HG02763 (cell line): Measurements from ENCODE around the gene LHPP.
"Not testable (repeated sequence)": the region's sequence is repeated elsewhere in the genome, so short reads cannot be mapped to it uniquely, and the experiment has no call there.

Experiments
- ATAC-seq: cut with Tn5 transposase; IDR thresholded peaks from one replicate; pipeline ENCODE4 v1.9.1; 2021; ENCODE audit warnings: mild to moderate bottlenecking, moderate library complexity; ENCODE audit not compliant: unreplicated experiment

The LHPP gene

GRCh38 chr10:124533266-124533665 lies 71.6 kb downstream of the LHPP start:
- ATAC-seq, result no peak

- ATAC-seq, result no peak
Measured at GRCh38 chr10:124534231-124534798, 72.7 kb downstream of the LHPP start.

DNA sequence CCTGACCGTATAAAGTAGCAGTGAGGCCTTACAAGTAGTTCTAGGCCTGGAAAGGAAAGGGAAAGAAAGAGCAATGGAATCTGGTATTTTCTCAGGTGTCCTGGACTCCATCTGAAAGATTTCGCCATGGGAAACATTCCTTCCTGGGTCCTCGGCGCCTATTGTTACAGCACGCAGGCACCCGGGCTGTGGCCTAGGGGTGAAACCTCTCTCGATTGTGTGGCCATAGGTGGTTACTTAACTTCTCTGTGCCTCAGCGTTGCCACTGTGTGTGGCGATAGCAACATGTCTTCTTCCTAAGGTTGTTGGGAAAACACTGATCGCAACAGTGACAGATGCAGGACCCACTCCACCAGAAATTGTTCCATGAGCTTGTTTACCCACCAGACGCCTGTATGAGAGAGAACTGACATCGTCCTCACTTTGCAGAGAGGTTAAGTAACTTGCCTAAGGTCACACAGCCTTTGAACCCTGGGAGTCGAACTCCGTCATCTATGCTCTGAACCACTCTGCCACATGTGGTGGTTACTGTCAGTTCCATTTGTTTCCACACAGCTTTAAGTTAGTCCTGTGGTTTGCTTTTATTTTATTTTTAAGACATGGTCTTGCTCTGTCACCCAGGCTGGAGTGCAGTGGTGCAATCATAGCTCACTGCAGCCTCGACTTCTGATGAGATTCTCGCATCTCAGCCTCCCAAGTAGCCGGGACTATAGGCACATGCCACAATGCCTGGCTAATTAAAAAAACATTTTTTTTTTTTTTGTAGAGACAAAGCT lies 73.4 kb downstream of the LHPP start:
- no peak for ATAC-seq

DNA sequence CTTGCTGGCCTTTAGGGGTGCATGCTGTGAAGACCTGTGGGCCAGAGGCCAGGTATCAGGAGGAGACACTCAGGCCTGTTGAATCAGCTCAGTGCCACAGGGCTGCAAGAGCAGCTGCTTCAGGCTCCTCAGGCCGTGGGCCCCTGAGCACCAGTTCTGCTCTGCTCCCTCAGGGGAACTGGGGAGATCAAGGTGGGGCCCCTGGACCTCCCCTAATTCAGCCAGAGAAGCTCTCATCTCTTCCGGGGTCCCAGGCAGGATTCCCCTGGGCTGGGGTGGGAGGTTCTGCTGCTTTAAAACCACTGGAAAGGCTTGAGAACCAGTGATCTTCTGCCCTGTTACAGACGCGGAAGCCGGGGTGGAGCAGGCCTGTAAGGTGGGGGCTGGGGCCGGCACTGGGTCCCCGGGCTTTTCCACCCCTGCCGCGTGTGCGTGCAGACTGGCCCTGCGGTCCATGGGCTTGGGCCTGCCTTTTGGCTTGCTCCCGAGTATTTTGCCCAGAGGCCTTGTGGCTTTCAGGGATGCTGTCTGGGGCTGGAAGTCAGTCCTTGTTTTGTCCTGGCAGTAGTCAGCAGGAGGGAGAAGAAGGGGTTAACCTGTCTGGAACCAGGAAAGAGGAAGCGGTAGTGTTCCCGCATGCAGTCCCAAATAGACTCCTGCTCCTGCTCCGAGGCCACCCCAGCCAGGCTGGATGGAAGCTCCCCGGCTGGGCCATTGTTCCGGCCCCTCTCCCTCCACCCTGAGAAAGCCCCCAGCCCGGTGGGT lies 74.3 kb downstream of the LHPP start:
- no peak for ATAC-seq

DNA sequence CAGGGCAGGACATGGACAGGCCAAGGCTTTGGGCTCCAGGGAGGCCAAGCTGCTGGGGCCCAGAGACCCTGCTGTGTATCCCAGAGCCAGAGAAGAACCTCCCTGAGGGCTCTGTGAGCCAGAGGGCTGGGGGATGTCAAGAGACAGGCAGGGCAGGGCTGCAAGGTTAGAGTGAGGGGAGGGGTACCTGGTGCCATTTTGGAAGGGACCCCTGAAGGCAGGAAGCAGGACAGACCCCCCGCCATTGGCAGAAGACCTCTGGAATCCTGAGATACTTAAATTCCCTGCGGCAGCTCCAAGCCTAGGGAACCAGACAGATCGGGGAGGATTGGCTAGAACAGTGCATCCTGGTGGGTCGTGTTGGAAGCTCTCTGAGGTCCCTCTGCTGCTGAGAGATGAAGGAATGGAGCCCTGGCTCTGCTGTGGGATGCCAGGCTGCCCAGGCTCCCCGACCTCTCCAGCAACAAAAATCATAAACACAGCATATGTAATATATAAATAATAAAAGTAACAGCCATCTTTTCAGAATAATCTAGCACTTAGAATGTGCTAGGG lies 75.0 kb downstream of the LHPP start:
- ATAC-seq, result no peak

DNA sequence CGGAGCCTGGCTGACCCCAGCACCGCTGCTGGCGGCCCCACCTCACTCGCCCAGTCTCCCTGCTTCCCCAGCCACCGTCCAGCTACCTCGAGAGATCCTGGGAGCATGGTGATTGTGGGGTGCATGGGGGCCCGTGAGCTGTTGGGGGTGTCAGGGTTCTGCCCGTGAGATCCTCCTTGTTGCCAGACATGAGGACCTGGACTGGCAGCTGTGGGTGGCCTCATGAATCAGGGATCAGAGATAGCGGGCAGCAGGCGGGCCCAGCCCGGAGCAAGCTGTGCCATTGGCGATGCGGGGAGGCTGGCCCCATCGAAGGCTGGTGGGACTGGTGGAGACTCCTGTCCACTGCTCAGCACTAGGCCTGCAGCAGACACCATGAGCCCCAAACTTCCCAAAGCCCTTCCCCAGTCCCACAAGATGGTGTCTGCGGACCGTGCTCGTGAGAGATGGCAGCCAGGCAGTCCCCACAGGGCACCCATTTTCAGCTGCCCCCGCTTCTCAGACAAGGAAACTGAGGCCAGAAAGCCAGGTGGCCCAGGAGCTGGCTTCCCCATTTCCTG lies 75.6 kb downstream of the LHPP start:
- no peak for ATAC-seq

DNA sequence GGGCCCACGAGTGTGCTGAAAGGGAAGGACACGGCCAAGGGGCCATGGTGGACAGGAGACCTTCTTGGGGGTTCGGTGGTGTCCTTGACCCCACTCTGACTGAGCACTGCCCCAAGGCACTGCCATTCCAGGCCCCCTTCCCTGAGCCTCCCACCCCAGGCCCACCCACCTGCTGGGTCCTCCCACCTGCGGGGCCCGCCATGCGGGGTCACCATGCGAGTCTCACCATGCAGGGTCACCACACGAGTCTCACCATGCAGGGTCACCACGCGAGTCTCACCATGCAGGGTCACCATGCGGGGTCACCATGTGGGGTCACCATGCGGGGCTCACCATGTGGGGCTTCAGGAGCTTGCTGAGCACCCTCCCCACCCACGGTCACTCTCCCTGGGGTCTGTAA lies 76.3 kb downstream of the LHPP start:
- ATAC-seq, result no peak

DNA sequence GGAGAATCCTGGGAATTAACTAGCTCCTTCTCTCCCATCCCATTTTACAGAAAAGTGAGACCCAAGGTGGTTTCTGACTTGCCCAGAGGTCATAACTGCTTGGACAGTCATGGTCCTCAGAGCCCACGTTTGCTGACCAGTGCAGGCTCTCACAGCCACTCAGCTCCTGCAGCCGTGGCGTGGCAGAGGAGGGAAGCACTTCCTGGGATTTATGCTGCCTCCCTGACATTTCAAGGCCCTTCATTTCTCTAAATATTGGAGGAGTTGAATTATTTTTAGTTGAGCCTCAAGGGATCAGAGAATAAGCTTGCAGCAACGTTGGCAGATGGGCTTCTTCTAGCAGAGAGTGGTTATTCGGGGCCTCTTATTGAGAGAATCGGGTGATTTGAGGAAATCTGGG lies 77.1 kb downstream of the LHPP start:
- no peak for ATAC-seq

- peak; percentile 55 for ATAC-seq
Measured at GRCh38 chr10:124539935-124540641, 78.5 kb downstream of the LHPP start.

- no peak for ATAC-seq
Measured at GRCh38 chr10:124541076-124541903, 79.7 kb downstream of the LHPP start.

DNA sequence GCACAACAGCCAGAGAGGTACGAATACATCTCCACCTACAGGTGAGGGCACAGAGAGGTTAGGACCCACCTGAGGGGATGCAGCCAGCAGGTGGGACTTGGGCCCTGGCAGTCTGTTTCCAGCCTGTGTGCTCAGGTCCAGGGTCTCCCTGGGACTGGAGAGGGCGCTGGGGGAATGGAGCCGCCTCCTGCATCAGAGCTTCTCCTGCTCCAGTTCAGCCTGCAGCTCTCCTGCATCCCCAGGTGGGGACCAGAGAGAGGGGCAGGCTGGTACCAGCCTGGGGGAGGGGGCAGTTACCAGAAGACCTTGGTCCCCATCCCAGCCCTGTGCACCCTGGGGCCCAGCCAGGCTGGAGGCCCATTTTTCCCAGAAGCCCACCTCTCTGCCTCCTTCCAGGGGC lies 80.7 kb downstream of the LHPP start:
- no peak for ATAC-seq

- ATAC-seq, result no peak
Measured at GRCh38 chr10:124543146-124543545, 81.5 kb downstream of the LHPP start.

GRCh38 chr10:124543971-124544370 lies 82.3 kb downstream of the LHPP start:
- no peak for ATAC-seq

GRCh38 chr10:124544711-124545110 lies 83.1 kb downstream of the LHPP start:
- no peak for ATAC-seq

GRCh38 chr10:124545351-124546054 lies 83.9 kb downstream of the LHPP start:
- ATAC-seq, result no peak

DNA sequence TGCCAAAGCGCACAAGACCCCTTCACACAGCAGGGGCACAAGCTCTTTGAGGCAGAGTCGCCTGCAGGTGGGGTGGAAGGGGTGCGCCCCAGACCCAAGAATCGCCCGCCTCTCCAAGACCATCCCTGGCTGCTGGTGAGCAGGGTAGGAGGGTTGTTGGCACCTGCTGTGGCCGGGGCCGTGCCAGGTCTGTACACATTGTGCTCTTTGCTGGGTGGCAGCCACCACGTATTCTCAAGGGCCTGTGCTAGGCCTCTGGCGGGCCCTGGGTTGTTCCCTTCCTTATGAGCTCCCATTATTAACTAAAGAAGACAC lies 84.4 kb downstream of the LHPP start:
- no peak for ATAC-seq

- ATAC-seq, result no peak
Measured at GRCh38 chr10:124546957-124547646, 85.5 kb downstream of the LHPP start.

- no peak for ATAC-seq
Measured at GRCh38 chr10:124547647-124548168, 86.1 kb downstream of the LHPP start.

DNA sequence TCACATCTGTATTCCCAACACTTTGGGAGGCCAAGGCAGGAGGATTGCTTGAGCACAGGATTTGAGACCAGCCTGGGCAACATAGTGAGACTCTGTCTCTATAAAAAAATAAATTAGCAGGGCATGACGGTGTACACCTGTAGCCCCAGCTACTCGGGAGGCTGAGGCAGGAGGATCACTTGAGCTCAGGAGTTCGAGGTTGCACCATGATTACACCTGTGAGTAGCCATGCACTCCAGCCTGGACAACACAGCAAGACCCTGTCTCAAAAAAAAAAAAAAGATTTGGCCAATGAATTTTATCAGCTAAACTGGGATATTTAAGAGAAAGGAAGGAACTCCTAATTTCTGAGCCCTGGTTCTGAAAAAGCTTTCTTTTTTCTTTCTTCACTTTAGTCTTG lies 87.5 kb downstream of the LHPP start:
- ATAC-seq, result not testable (repeated sequence)
